SIG-M5 treated with dmso at 0.1 percent for 504 hours (cell line): ENCODE results near the gene HNRNPF.
"Not testable (repeated sequence)": the region's sequence is repeated elsewhere in the genome, so short reads cannot be mapped to it uniquely, and the experiment has no call there.

Experiments used
- DNase-seq: peaks from one replicate; lab custom pipeline; 2025; ENCODE audit not compliant: unreplicated experiment; lab: John Stamatoyannopoulos, UW

HNRNPF gene

GRCh38 chr10:43352951-43353350 is 56.0 kb downstream of the HNRNPF start:
- no peak for DNase-seq

GRCh38 chr10:43351301-43351700 is 57.7 kb downstream of the HNRNPF start:
- DNase-seq: no peak

DNA sequence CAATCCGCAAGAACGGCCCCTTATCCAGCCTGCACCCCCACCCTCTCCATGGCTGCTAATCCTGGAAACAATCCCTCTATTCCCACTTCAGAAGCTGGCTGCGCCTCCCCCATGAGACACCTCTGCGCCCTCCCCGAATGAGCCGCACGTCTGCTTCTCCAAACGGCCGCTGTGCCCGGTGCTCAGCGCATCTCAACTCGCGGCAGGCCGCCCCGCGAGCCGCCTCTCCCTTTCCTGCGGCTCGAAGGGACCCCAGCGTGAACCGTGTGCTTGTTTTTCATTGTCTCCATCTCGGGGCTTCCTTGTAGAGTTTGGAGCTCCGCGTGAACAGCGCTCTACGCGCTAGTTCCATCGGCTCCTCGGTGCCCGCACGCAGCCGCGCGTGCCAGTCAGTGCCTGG is 58.3 kb downstream of the HNRNPF start:
- no peak for DNase-seq

DNA sequence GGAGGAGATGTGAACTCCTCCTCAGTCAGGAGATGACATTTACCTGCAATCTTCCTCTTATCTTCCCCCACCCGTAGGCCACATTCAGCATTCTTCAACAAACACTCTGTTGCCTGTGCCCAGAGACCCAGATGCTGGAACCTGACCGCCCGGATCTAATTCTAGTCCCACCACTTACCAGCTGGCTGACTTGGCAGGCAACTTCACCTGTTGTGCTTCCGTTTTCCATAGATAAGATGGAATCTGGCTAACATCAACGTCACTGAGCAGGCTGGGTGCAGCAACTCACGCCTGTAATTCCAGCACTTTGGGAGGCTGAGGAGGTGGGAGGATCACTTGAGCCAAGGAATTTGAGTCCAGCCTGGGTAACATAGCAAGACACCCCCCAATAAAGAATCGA is 58.8 kb downstream of the HNRNPF start:
- peak; percentile 52 for DNase-seq

- peak; percentile 92 for DNase-seq
Measured at GRCh38 chr10:43348511-43349312, 60.3 kb downstream of the HNRNPF start.

DNA sequence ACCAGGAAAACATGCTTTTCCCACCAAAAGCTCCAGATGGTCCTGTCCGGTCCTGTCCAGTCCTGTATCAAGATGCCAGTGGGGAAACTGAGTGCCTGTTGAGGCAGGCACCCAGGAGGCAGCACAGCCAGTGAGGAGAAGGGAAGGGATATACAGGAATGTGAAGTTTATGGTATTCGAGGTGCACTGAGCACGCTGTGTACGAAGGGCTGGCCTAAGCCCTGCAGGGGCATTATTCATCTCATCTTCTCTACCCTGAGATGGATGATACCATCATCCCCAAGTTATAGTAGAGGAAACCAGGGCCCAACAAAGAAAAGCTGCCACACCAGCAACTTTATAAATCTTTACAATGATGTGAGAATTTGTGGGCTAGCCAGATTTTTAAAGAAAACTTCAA is 61.0 kb downstream of the HNRNPF start:
- DNase-seq: no peak

DNA sequence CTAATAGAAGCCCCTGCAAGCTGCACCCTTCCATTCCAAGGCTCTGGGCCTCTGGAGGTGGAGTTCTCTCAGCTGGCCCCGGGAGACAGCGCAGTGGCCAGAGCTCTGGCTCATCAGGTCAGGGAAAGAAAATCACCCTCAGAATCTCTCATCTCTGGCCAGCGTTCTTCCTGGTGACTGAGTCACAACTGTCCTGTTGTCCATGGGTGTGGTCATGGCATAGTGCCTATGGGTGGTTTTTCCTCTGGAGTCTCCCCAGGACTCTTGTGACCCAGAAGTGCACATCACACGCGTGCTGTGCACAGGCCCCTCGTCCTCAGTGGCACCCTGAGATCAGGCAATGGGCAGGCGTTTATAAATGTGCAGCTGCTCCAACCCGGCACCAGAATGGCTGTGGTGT is 64.9 kb downstream of the HNRNPF start:
- DNase-seq: no peak

GRCh38 chr10:43343126-43343525 is 65.9 kb downstream of the HNRNPF start:
- no peak for DNase-seq

- no peak for DNase-seq
Measured at GRCh38 chr10:43342279-43343125, 66.5 kb downstream of the HNRNPF start.

GRCh38 chr10:43341450-43341849 is 67.5 kb downstream of the HNRNPF start:
- DNase-seq: no peak

GRCh38 chr10:43340619-43341018 is 68.4 kb downstream of the HNRNPF start:
- DNase-seq: peak; percentile 34

GRCh38 chr10:43340101-43340500 is 68.9 kb downstream of the HNRNPF start:
- DNase-seq: no peak

DNA sequence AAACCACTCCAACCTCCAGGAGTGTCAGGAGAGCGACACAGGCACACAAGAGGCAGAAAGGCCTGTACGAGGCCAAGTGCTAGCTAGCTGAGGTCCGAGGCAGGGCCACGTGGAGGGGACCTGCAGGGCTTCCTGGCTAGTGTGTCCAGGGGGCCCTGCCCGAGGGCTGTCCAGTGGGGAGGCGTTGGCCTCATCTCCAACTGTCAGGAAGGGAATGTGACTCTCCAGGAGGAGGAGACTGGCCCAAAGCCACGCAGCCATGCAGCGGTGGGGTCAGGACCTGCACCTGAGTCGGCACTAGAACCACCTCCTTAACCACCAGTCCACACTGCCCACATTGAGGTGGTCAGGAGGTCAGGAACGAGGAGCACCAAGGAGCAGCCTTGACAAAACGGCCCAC is 69.8 kb downstream of the HNRNPF start:
- no peak for DNase-seq

- no peak for DNase-seq
Measured at GRCh38 chr10:43338117-43338516, 70.9 kb downstream of the HNRNPF start.

- not testable (repeated sequence) for DNase-seq
Measured at GRCh38 chr10:43337536-43337935, 71.5 kb downstream of the HNRNPF start.

DNA sequence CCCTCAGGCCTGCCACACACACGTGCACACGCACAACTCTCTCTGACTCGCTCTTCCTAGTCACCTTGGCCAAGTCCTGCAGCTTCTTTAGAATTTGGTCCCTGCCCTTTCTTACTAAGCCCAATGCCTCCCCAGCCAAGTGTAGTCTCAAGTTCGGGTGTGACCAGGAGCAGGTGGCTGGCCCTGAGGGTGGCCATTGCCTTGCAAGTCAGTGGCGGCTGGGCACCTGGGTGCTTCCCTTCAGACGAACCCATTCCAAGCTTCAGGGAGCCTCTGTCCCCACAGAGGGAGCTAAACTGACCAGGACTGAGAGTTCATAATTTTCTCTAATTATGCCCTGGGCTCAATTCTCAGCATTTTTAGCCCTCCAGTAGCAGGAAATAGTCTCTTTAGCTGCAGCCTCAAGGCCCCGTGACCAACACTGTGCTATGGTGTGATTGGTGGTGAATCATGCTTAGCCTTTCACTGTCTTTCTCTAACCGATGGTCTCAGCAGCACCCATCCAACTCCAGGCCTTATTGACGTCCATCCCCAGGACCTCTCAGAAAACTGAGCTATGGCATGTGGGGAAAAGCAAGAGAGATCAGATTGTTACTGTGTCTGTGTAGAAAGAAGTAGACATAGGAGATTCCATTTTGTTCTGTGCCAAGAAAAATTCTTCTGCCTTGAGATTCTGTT is 72.2 kb downstream of the HNRNPF start:
- no peak for DNase-seq

- DNase-seq: no peak
Measured at GRCh38 chr10:43336061-43336460, 72.9 kb downstream of the HNRNPF start.
